ENCODE data around the gene TCIRG1.
"Not testable (repeated sequence)": the region's sequence is repeated elsewhere in the genome, so short reads cannot be mapped to it uniquely, and the experiment has no call there.

TCIRG1 gene

DNA sequence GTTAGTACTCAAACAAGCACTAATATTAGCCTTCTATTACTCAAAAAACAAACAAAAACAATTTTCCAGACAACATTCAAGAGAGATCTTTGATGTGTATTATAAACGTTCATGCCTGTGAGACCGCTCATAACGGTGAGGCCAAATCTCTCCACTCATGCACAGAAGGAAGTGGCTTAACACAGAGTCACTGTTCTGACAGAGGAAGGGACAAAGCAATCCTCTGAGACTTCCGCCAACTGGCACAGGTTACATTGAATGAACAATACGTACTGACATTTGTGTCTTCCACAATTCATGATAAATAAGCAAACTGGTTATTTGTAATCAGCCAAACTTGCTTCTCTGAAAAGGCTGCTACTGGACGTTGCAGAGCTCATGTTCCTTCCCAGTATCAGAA is 51.9 kb downstream of the TCIRG1 start:
- no peak for DNase-seq

- DNase-seq, result no peak
These were observed 53.6 kb downstream of the TCIRG1 start for GRCh38 chr11:68092411-68092810.

- not testable (repeated sequence) for DNase-seq
These were observed 54.1 kb downstream of the TCIRG1 start for GRCh38 chr11:68092946-68093345.

GRCh38 chr11:68093565-68093964 is 54.7 kb downstream of the TCIRG1 start:
- no peak for DNase-seq

GRCh38 chr11:68096962-68097361 is 58.1 kb downstream of the TCIRG1 start:
- DNase-seq, result no peak

DNA sequence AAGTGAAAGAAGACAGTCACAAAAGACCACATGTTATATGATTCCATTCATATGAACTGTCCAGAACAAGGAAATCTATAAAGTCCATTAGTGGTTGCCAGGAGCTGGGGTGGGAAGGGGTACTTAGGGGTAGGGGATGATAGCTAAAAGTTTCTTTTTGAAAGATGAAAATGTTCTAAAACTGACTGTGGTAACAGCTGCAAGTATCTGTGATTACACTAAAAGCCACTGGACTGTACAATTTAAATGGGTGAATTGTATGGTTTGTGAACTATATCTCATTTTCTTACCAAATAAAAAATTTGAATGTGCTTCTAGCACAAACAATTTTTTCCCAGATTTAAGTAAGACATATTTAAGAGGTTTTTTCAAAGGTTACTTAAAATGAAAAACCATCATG is 60.2 kb downstream of the TCIRG1 start:
- no peak for DNase-seq

GRCh38 chr11:68099474-68100405 is 60.9 kb downstream of the TCIRG1 start:
- peak; percentile 29 to 36 for DNase-seq
